Loucy (cell line): ENCODE results near the gene NKIRAS1.

Source experiments
- CTCF ChIP-seq: fragments of 200-600 bp; sonication (generic); conservative IDR thresholded peaks from 2 replicates; pipeline ENCODE4 v1.5.1; 2014; ENCODE audit warnings: mild to moderate bottlenecking, antibody characterized with exemption, low read length
- EZH2phosphoT487 ChIP-seq: fragments of 200-600 bp; IDR thresholded peaks from 2 replicates; pipeline ENCODE4 v1.6.1; 2018; ENCODE audit warnings: antibody characterized with exemption, mild to moderate bottlenecking, moderate library complexity, borderline replicate concordance

- TF ChIP-seq CTCF (no peak), EZH2phosphoT487 (no peak)
Observed at GRCh38 chr3:23904545-23904944, 12.2 kb downstream of the NKIRAS1 start.
